Psoas muscle (tissue), 8 donors: ENCODE measurements around the gene RBP2. TPM values are rescaled to one million over a fixed set of nuclear protein-coding genes. Genes with fewer than 3 reads are reported as not detected.

ENCODE experiments used
- ATAC-seq, 4 donors: fragments of 200-7000 bp; cut with Tn5 transposase; one replicate each; pipeline ENCODE4 v1.9.1; 2020; ENCODE audit warnings: moderate library complexity in 3 of 4, mild to moderate bottlenecking in 2 of 4
- DNase-seq, 2 donors: peaks; one replicate each; pipeline ENCODE4 v3.0.0-alpha.2; 2020
- H3K27ac ChIP-seq: fragments of 200-600 bp; one replicate; pipeline ENCODE4 v1.8.0; 2022
- H3K27me3 ChIP-seq, 3 donors: fragments of 200-600 bp in 1 of 3; one replicate each; pipeline versions ENCODE4 v1.6.1 to v1.8.0; 2013 to 2022; ENCODE audit warnings: low read length in 2 of 3, mild to moderate bottlenecking in 2 of 3, moderate library complexity in 1 of 3; ENCODE audit not compliant: insufficient read depth in 3 of 3
- H3K36me3 ChIP-seq, 2 donors: fragments of 200-600 bp in 1 of 2; one replicate each; pipeline versions ENCODE4 v1.6.1 to v1.8.0; 2013 to 2022; ENCODE audit warnings: low read depth in 1 of 2, mild to moderate bottlenecking in 1 of 2, moderate library complexity in 1 of 2; ENCODE audit not compliant: insufficient read depth in 1 of 2
- H3K4me1 ChIP-seq: fragments of 200-600 bp; one replicate; pipeline ENCODE4 v1.8.0; 2022
- H3K4me3 ChIP-seq: fragments of 200-600 bp; one replicate; pipeline ENCODE4 v1.8.0; 2022; ENCODE audit warnings: mild to moderate bottlenecking
- H3K9me3 ChIP-seq: fragments of 200-600 bp; one replicate; pipeline ENCODE4 v1.8.0; 2022
- CTCF ChIP-seq: fragments of 200-600 bp; IDR thresholded peaks from one replicate; pipeline ENCODE4 v1.8.0; 2022; ENCODE audit warnings: antibody characterized with exemption
- WGBS, 3 donors: extraction: QIAGEN DNeasy Blood & Tissue Kit; methylation state at CpG; one replicate each; pipeline versions ENCODE4 v1.1.6 to v1.1.7; 2013; 5-methylcytosine and 5-hydroxymethylcytosine counted together
- intact Hi-C, 2 donors: fragments of 100-400 bp; cut with DNase I; formaldehyde crosslinking; loops; one replicate each; pipeline versions ENCODE4 v1.11.0 to v1.14.2; 2022
- polyA plus RNA-seq, 3 donors: library from polyadenylated mRNA; stranded (reverse); fragments of 200-250 nt; gene quantifications; one replicate each; pipeline ENCODE4 v1.2.3, GENCODE V29; 2013
- total RNA-seq, 4 donors: library from RNA; stranded (reverse); fragmentation: NEBNext Ultra II Directional in 2 of 4; extraction: Animal tissue kit (Norgen Biotek cat#: 25700) in 2 of 4; gene quantifications; one replicate each; pipeline versions ENCODE4 v1.2.1 to v1.2.4, GENCODE V29; 2021 to 2023
- donor health status: healthy with polysubstance abuse.
- donor health status: DM: no; HTN: no; CAD: no; lungs with moderate emphysema.
- donor health status: Bipolar disorder and iron deficiency.
- donor health status: healthy.
- donor health status: DM: yes; HTN: yes; CAD: no.
- donor health status: DM: no; HTN: no; CAD: no.
- donor health status: DM: no; HTN: no; CAD: no.
- donor health status: DM: yes; HTN: yes; CAD: no.

The RBP2 gene
- total and polyA plus RNA-seq, 7 donors, result 0.59 to 2.7 TPM; not detected in 5

GRCh38 chr3:139491966-139492365 lies 15.7 kb upstream of the RBP2 start:
- H3K4me1 ChIP-seq, result no peaks in the 10 kb centered on the region

GRCh38 chr3:139491027-139491700 lies 14.8 kb upstream of the RBP2 start:
- H3K4me1 ChIP-seq, result no peaks in the 10 kb centered on the region
- WGBS, 3 donors, result 22 to 50% (median 25%) methylated on average over 1 of the region's 1 CpG
- TF ChIP-seq CTCF, result no peak
- no peaks in the 10 kb centered on the region for H3K27me3 ChIP-seq
- no peak overlapping the region for H3K4me3 ChIP-seq
- H3K9me3 ChIP-seq, result no peaks in the 10 kb centered on the region
- H3K27ac ChIP-seq, result no peak overlapping the region
- intact Hi-C loops, result no loop called here
- DNase-seq (no peak), ATAC-seq (no peak)
- H3K36me3 ChIP-seq, result no peaks in the 10 kb centered on the region

More at GRCh38 chr3:139491966-139492365, 15.7 kb upstream of the RBP2 start:
- DNase-seq (no peak), ATAC-seq (no peak)
- 31 to 67% (median 50%) methylated on average over 1 of the region's 1 CpG for whole genome bisulfite sequencing, 3 donors
- Histone ChIP-seq H3K36me3 (no peaks in the 10 kb centered on the region), H3K27me3 (no peaks in the 10 kb centered on the region), H3K4me3 (no peak overlapping the region), H3K9me3 (no peaks in the 10 kb centered on the region), H3K27ac (no peak overlapping the region)
- no peak for TF ChIP-seq CTCF
- intact Hi-C loops, result no loop called here

GRCh38 chr3:139482206-139482605 lies 5.9 kb upstream of the RBP2 start:
- no peak for TF ChIP-seq CTCF
- H3K27ac ChIP-seq, result no peak overlapping the region
- no peaks in the 10 kb centered on the region for H3K9me3 ChIP-seq
- ATAC-seq (no peak), DNase-seq (no peak)
- no peak overlapping the region for H3K4me3 ChIP-seq
- H3K27me3 ChIP-seq, result no peaks in the 10 kb centered on the region
- 58 to 68% (median 63%) methylated on average over 1 of the region's 1 CpG for WGBS, 3 donors
- no peaks in the 10 kb centered on the region for H3K4me1 ChIP-seq
- intact Hi-C loops, result no loop called here
- no peaks in the 10 kb centered on the region for H3K36me3 ChIP-seq

GRCh38 chr3:139481116-139481515 lies 4.8 kb upstream of the RBP2 start:
- no peak for TF ChIP-seq CTCF
- no peaks in the 10 kb centered on the region for H3K4me1 ChIP-seq
- DNase-seq (no peak), ATAC-seq (no peak)
- H3K4me3 ChIP-seq, result no peak overlapping the region
- no peak overlapping the region for H3K27ac ChIP-seq
- no peaks in the 10 kb centered on the region for H3K27me3 ChIP-seq
- H3K36me3 ChIP-seq, result no peaks in the 10 kb centered on the region
- H3K9me3 ChIP-seq, result no peaks in the 10 kb centered on the region
- intact Hi-C loops, result no loop called here

- Histone ChIP-seq H3K4me1 (no peaks in the 10 kb centered on the region), H3K4me3 (no peak overlapping the region), H3K36me3 (no peaks in the 10 kb centered on the region), H3K27ac (no peak overlapping the region), H3K9me3 (no peaks in the 10 kb centered on the region), H3K27me3 (no peaks in the 10 kb centered on the region)
- DNase-seq, result no peak
- intact Hi-C loops, result no loop called here
- ATAC-seq, result no peak
- no peak for TF ChIP-seq CTCF
- 78 to 91% (median 81%) methylated on average over 3 of the region's 3 CpGs for WGBS, 3 donors
These were observed 4.3 kb upstream of the RBP2 start for GRCh38 chr3:139480585-139480984.
